Panc1 (cell line): ENCODE results near the gene SH2D3C. TPM values are rescaled to one million over a fixed set of nuclear protein-coding genes. Genes with fewer than 3 reads are reported as not detected.

Source experiments
- ATAC-seq: fragments of 200-7000 bp; cut with Tn5 transposase; 2 replicates; pipeline ENCODE4 v1.9.1; 2020; ENCODE audit warnings: mild to moderate bottlenecking, moderate library complexity
- BruUV-seq: library from RNA; stranded (reverse); fragments of 400-500 nt; replicated peaks from 2 replicates; lab custom pipeline; 2021; lab: Mats Ljungman, UMichigan
- CTCF ChIA-PET: fragments of 300-600 bp; sonication (Branson Sonifier 250); formaldehyde crosslinking; loops from one replicate; lab custom pipeline; 2022; ENCODE audit warnings: antibody characterized with exemption; lab: Charles Lee
- POLR2A ChIA-PET: fragments of 300-600 bp; sonication (Branson Sonifier 250); formaldehyde crosslinking; loops from one replicate; lab custom pipeline; 2022; ENCODE audit warnings: antibody characterized with exemption; lab: Charles Lee
- DNase-seq: peaks from one replicate; pipeline ENCODE4 v3.0.0-alpha.2; 2010; ENCODE audit warnings: low read depth, low spot score
- H3K27ac ChIP-seq: 2 replicates; pipeline ENCODE4 v1.5.1; 2011; ENCODE audit warnings: mild to moderate bottlenecking, low read length, inconsistent platforms
- H3K27me3 ChIP-seq: fragments of 200-500 bp; sonication (Bioruptor generic); 2 replicates; pipeline ENCODE4 v1.6.0; 2014; ENCODE audit warnings: low read length, inconsistent platforms; ENCODE audit not compliant: control insufficient read depth, insufficient read depth
- H3K36me3 ChIP-seq: fragments of 200-500 bp; sonication (Bioruptor generic); 2 replicates; pipeline ENCODE4 v1.5.1; 2014; ENCODE audit warnings: inconsistent platforms, mild to moderate bottlenecking, low read length, moderate library complexity; ENCODE audit not compliant: control insufficient read depth, insufficient read depth
- H3K4me1 ChIP-seq: 2 replicates; pipeline ENCODE4 v1.5.1; 2011; ENCODE audit warnings: inconsistent platforms, mild to moderate bottlenecking, low read length, moderate library complexity; ENCODE audit not compliant: control insufficient read depth, insufficient read depth
- H3K4me3 ChIP-seq, 2 experiments: 2 replicates each; pipeline ENCODE4 v1.5.1; 2011 to 2012; ENCODE audit warnings: low read depth in 2 of 2, low read length in 2 of 2, mild to moderate bottlenecking in 2 of 2, inconsistent platforms in 1 of 2, moderate library complexity in 1 of 2
- H3K9me3 ChIP-seq: fragments of 200-500 bp; sonication (Bioruptor generic); 2 replicates; pipeline ENCODE4 v1.5.1; 2014; ENCODE audit warnings: low read depth, mild to moderate bottlenecking, inconsistent platforms, low read length, moderate library complexity; ENCODE audit not compliant: control insufficient read depth, insufficient read depth
- POLR2AphosphoS5 ChIP-seq: IDR thresholded peaks from 2 replicates; pipeline ENCODE4 v1.6.1; 2012; ENCODE audit warnings: mild to moderate bottlenecking, low read depth, low read length, moderate library complexity
- SIN3A ChIP-seq: IDR thresholded peaks from 2 replicates; pipeline ENCODE4 v1.6.1; 2012; ENCODE audit warnings: low read depth, mild to moderate bottlenecking, low read length, moderate library complexity, borderline replicate concordance; ENCODE audit not compliant: insufficient read depth
- TCF7L2 ChIP-seq: IDR thresholded peaks from 2 replicates; pipeline ENCODE4 v1.6.1; 2011; ENCODE audit warnings: mild to moderate bottlenecking, low read depth, low read length, inconsistent platforms
- in situ Hi-C: cut with HindIII; loops from 2 replicates; pipeline ENCODE4 v1.10.0; 2016; ENCODE audit warnings: low sequenced_read_pairs, low pct_unique_long_range_greater_than_20kb
- intact Hi-C: fragments of 100-400 bp; cut with micrococcal nuclease; formaldehyde crosslinking; loops from one replicate; pipeline ENCODE4 v1.10.0; 2022; ENCODE audit not compliant: unreplicated experiment
- total RNA-seq: library from RNA; stranded (reverse); gene quantifications from one replicate; pipeline ENCODE4 v1.2.1, GENCODE V29; 2021; ENCODE audit not compliant: unreplicated experiment
- TF ChIP-seq, protein P1 (sequence below): fragments of 450-650 bp; IDR thresholded peaks from 2 replicates; pipeline ENCODE4 v1.5.1; 2017; ENCODE audit warnings: mild to moderate bottlenecking
- TF ChIP-seq, protein P2 (sequence below), 2 experiments: IDR thresholded peaks; 2 replicates each; pipeline ENCODE4 v1.6.1; 2011 to 2012; ENCODE audit warnings: low read depth in 2 of 2, control low read depth in 1 of 2, low read length in 1 of 2, mild to moderate bottlenecking in 1 of 2, moderate library complexity in 1 of 2; ENCODE audit not compliant: insufficient read depth in 1 of 2

The SH2D3C gene
- total RNA-seq, 1 experiment from 2014 or later, result 0.49 TPM

DNA sequence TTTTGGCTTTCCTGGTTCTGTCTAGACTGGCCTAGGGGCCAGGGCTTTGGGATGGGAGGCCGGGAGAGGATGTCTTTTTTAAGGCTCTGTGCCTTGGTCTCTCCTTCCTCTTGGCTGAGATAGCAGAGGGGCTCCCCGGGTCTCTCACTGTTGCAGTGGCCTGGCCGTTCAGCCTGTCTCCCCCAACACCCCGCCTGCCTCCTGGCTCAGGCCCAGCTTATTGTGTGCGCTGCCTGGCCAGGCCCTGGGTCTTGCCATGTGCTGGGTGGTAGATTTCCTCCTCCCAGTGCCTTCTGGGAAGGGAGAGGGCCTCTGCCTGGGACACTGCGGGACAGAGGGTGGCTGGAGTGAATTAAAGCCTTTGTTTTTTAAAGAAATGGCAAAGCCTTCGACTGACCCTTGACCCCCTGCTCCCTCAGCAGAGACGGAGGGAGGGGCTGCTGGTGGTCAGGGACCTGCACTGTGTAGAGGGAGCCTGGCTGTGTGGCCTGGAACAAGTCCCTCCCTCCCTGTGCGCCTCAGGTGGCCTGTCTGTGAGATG is 35.3 kb upstream of the SH2D3C start:
- TF ChIP-seq, protein P1, sequence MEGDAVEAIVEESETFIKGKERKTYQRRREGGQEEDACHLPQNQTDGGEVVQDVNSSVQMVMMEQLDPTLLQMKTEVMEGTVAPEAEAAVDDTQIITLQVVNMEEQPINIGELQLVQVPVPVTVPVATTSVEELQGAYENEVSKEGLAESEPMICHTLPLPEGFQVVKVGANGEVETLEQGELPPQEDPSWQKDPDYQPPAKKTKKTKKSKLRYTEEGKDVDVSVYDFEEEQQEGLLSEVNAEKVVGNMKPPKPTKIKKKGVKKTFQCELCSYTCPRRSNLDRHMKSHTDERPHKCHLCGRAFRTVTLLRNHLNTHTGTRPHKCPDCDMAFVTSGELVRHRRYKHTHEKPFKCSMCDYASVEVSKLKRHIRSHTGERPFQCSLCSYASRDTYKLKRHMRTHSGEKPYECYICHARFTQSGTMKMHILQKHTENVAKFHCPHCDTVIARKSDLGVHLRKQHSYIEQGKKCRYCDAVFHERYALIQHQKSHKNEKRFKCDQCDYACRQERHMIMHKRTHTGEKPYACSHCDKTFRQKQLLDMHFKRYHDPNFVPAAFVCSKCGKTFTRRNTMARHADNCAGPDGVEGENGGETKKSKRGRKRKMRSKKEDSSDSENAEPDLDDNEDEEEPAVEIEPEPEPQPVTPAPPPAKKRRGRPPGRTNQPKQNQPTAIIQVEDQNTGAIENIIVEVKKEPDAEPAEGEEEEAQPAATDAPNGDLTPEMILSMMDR, result no peak
- TF ChIP-seq SIN3A (no peak), POLR2AphosphoS5 (no peak), TCF7L2 (no peak)
- TF ChIP-seq, protein P2, sequence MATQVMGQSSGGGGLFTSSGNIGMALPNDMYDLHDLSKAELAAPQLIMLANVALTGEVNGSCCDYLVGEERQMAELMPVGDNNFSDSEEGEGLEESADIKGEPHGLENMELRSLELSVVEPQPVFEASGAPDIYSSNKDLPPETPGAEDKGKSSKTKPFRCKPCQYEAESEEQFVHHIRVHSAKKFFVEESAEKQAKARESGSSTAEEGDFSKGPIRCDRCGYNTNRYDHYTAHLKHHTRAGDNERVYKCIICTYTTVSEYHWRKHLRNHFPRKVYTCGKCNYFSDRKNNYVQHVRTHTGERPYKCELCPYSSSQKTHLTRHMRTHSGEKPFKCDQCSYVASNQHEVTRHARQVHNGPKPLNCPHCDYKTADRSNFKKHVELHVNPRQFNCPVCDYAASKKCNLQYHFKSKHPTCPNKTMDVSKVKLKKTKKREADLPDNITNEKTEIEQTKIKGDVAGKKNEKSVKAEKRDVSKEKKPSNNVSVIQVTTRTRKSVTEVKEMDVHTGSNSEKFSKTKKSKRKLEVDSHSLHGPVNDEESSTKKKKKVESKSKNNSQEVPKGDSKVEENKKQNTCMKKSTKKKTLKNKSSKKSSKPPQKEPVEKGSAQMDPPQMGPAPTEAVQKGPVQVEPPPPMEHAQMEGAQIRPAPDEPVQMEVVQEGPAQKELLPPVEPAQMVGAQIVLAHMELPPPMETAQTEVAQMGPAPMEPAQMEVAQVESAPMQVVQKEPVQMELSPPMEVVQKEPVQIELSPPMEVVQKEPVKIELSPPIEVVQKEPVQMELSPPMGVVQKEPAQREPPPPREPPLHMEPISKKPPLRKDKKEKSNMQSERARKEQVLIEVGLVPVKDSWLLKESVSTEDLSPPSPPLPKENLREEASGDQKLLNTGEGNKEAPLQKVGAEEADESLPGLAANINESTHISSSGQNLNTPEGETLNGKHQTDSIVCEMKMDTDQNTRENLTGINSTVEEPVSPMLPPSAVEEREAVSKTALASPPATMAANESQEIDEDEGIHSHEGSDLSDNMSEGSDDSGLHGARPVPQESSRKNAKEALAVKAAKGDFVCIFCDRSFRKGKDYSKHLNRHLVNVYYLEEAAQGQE (IDR thresholded peaks at IDR 0.05; ENCODE audit: insufficient read depth in 1 of 2, low read depth in 2 of 2, low read length in 1 of 2), result no peak
- no peak overlapping the region for H3K27ac ChIP-seq
- H3K4me3 ChIP-seq, result no peak overlapping the region
- DNase-seq (no peak), ATAC-seq (no peak)
- CTCF ChIA-PET, result no interaction called here
- in situ Hi-C loops, result no loop called here
- no peaks in the 10 kb centered on the region for H3K4me1 ChIP-seq
- no peaks in the 10 kb centered on the region for H3K36me3 ChIP-seq
- POLR2A ChIA-PET, result interaction anchor here (0.7 kb wide), 1 partner anchor 29 kb away, joined by 4 read pairs; no protein-coding TSS in a partner anchor
- no TSS peak for BruUV-seq
- no peaks in the 10 kb centered on the region for H3K27me3 ChIP-seq
- intact Hi-C loops, result no loop called here
- no peaks in the 10 kb centered on the region for H3K9me3 ChIP-seq

DNA sequence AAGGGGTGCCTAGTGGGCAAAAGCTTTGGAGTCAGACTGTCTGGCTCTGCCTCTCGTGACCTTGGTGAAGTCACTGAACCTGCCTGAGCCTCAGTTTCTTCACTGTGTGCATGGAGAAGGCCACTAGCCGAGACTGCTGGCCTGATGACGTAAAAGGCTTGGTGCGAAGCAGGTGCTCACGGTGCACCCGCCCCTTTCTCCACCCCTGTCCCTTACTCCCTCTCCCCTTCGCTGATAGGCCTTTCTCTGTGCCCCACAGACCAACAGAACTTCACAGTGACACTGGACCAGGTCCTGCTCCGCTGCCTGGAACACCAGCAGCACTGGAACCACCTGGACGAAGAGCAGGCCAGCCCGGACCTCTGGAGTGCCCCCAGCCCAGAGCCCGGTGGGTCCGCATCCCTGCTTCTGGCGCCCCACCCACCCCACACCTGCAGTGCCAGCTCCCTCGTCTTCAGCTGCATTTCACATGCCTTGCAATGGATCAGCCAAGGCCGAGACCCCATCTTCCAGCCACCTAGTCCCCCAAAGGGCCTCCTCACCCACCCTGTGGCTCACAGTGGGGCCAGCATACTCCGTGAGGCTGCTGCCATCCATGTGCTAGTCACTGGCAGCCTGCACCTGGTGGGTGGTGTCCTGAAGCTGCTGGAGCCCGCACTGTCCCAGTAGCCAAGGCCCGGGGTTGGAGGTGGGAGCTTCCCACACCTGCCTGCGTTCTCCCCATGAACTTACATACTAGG is 34.6 kb upstream of the SH2D3C start:
- CTCF ChIA-PET, result no interaction called here
- Histone ChIP-seq H3K27ac (no peak overlapping the region), H3K27me3 (no peaks in the 10 kb centered on the region), H3K36me3 (no peaks in the 10 kb centered on the region), H3K4me1 (no peaks in the 10 kb centered on the region), H3K4me3 (no peak overlapping the region), H3K9me3 (no peaks in the 10 kb centered on the region)
- TF ChIP-seq SIN3A, result no peak
- TF ChIP-seq TCF7L2, result no peak
- TF ChIP-seq, protein P2 (IDR thresholded peaks at IDR 0.05; ENCODE audit: insufficient read depth in 1 of 2, low read depth in 2 of 2, low read length in 1 of 2), result no peak
- TF ChIP-seq, protein P1, result no peak
- TF ChIP-seq POLR2AphosphoS5, result no peak
- no TSS peak for BruUV-seq
- in situ Hi-C loops, result no loop called here
- intact Hi-C loops, result no loop called here
- ATAC-seq (no peak), DNase-seq (no peak)
- POLR2A ChIA-PET, result no interaction called here
